IPS-18c (cell line): ENCODE measurements around the gene MED15.
"Not testable (repeated sequence)": the region's sequence is repeated elsewhere in the genome, so short reads cannot be mapped to it uniquely, and the experiment has no call there.

Experiments used
- H3K4me3 ChIP-seq: 2 replicates; pipeline ENCODE4 v1.7.0; 2013; ENCODE audit warnings: low read depth, mild to moderate bottlenecking, low read length, moderate library complexity; ENCODE audit not compliant: insufficient read depth
- H3K9me3 ChIP-seq: one replicate; pipeline ENCODE4 v1.6.1; 2013; ENCODE audit warnings: mild to moderate bottlenecking, low read length, moderate library complexity; ENCODE audit not compliant: control insufficient read depth, insufficient read depth

MED15 gene

GRCh38 chr22:20615533-20616450 lies 108.4 kb downstream of the MED15 start:
- Histone ChIP-seq H3K9me3 (no peaks in the 10 kb centered on the region), H3K4me3 (no peak overlapping the region)

GRCh38 chr22:20616451-20617043 lies 109.1 kb downstream of the MED15 start:
- no peak overlapping the region for H3K4me3 ChIP-seq
- no peaks in the 10 kb centered on the region for H3K9me3 ChIP-seq

GRCh38 chr22:20618488-20618887 lies 111.1 kb downstream of the MED15 start:
- H3K9me3 ChIP-seq: no peaks in the 10 kb centered on the region
- no peak overlapping the region for H3K4me3 ChIP-seq

GRCh38 chr22:20619045-20619892 lies 111.9 kb downstream of the MED15 start:
- no peak overlapping the region for H3K4me3 ChIP-seq

GRCh38 chr22:20619893-20620194 lies 112.4 kb downstream of the MED15 start:
- not testable (repeated sequence) for H3K4me3 ChIP-seq, H3K9me3 ChIP-seq

More at GRCh38 chr22:20619045-20619892, 111.9 kb downstream of the MED15 start:
- no peaks in the 10 kb centered on the region for H3K9me3 ChIP-seq

- H3K9me3 ChIP-seq: no peaks in the 10 kb centered on the region
Observed at GRCh38 chr22:20621162-20621561, 113.8 kb downstream of the MED15 start.

GRCh38 chr22:20622650-20623339 lies 115.4 kb downstream of the MED15 start:
- no peaks in the 10 kb centered on the region for H3K9me3 ChIP-seq
- no peak overlapping the region for H3K4me3 ChIP-seq

More at GRCh38 chr22:20621162-20621561, 113.8 kb downstream of the MED15 start:
- no peak overlapping the region for H3K4me3 ChIP-seq

GRCh38 chr22:20624161-20624616 lies 116.8 kb downstream of the MED15 start:
- no peak overlapping the region for H3K4me3 ChIP-seq
- no peaks in the 10 kb centered on the region for H3K9me3 ChIP-seq

- no peak overlapping the region for H3K4me3 ChIP-seq
- no peaks in the 10 kb centered on the region for H3K9me3 ChIP-seq
Observed at GRCh38 chr22:20625270-20625669, 117.9 kb downstream of the MED15 start.

- H3K4me3 ChIP-seq: no peak overlapping the region
- H3K9me3 ChIP-seq: no peaks in the 10 kb centered on the region
Observed at GRCh38 chr22:20626811-20627210, 119.4 kb downstream of the MED15 start.

GRCh38 chr22:20627432-20627831 lies 120.0 kb downstream of the MED15 start:
- no peak overlapping the region for H3K4me3 ChIP-seq
- H3K9me3 ChIP-seq: no peaks in the 10 kb centered on the region

- no peaks in the 10 kb centered on the region for H3K9me3 ChIP-seq
- H3K4me3 ChIP-seq: no peak overlapping the region
Observed at GRCh38 chr22:20628081-20628939, 120.9 kb downstream of the MED15 start.

- Histone ChIP-seq H3K4me3 (no peak overlapping the region), H3K9me3 (no peaks in the 10 kb centered on the region)
Observed at GRCh38 chr22:20629401-20629800, 122.0 kb downstream of the MED15 start.

GRCh38 chr22:20630873-20631617 lies 123.6 kb downstream of the MED15 start:
- Histone ChIP-seq H3K9me3 (no peaks in the 10 kb centered on the region), H3K4me3 (no peak overlapping the region)

- H3K9me3 ChIP-seq: no peaks in the 10 kb centered on the region
- H3K4me3 ChIP-seq: no peak overlapping the region
Observed at GRCh38 chr22:20632082-20632481, 124.7 kb downstream of the MED15 start.

- no peaks in the 10 kb centered on the region for H3K9me3 ChIP-seq
- H3K4me3 ChIP-seq: no peak overlapping the region
Observed at GRCh38 chr22:20632518-20632917, 125.1 kb downstream of the MED15 start.
